Adipocyte (in vitro differentiated cells): ENCODE results near the gene TRPM3.
A peak's percentile ranks its signal among the peaks of the same experiment; 100 is the strongest.
"Not testable (repeated sequence)": the region's sequence is repeated elsewhere in the genome, so short reads cannot be mapped to it uniquely, and the experiment has no call there.

Experiments
- DNase-seq: peaks from one replicate; pipeline ENCODE4 v3.0.0-alpha.2; 2015; ENCODE audit warnings: low read depth
- H3K27me3 ChIP-seq: replicated peaks from 2 replicates; pipeline ENCODE4 v1.7.0; 2013; ENCODE audit warnings: mild to moderate bottlenecking, low read length, moderate library complexity; ENCODE audit not compliant: control insufficient read depth, insufficient read depth
- H3K36me3 ChIP-seq: 2 replicates; pipeline ENCODE4 v1.7.0; 2013; ENCODE audit warnings: low read length, mild to moderate bottlenecking, moderate library complexity; ENCODE audit not compliant: control insufficient read depth, insufficient read depth, severe bottlenecking
- H3K4me1 ChIP-seq: 2 replicates; pipeline ENCODE4 v1.7.0; 2013; ENCODE audit warnings: mild to moderate bottlenecking, low read length, moderate library complexity; ENCODE audit not compliant: control insufficient read depth, insufficient read depth
- H3K4me3 ChIP-seq: 2 replicates; pipeline ENCODE4 v1.7.0; 2013; ENCODE audit warnings: mild to moderate bottlenecking, low read length, moderate library complexity
- H3K9ac ChIP-seq: 2 replicates; pipeline ENCODE4 v1.7.0; 2013; ENCODE audit warnings: mild to moderate bottlenecking, low read length, moderate library complexity
- H3K9me3 ChIP-seq: 2 replicates; pipeline ENCODE4 v1.7.0; 2013; ENCODE audit warnings: mild to moderate bottlenecking, low read length, moderate library complexity; ENCODE audit not compliant: control insufficient read depth

TRPM3 gene

DNA sequence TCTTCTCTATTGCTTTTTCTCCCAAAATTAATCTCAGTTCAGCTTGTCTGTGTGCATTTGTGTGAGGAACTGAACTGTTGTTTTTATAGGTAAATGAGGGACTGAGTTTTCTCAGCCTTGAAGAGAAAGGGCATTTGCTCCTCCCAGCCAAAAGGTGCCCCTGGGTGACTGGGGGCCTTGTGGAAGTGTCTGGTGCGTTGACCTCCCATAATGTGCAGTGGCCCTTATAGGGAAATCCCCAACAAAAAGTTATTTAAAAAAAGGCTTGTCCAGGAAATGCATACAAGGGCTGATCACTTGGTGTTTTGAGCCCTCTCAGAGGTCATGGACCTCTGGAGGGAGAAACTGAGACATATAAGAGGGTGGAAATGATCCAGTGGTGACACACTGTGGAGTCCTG is 467.3 kb downstream of the TRPM3 start:
- Histone ChIP-seq H3K27me3 (no peaks in the 10 kb centered on the region), H3K4me3 (no peak overlapping the region), H3K9ac (no peak overlapping the region), H3K36me3 (no peaks in the 10 kb centered on the region), H3K9me3 (peaks cover 30% of the 10 kb centered on the region), H3K4me1 (no peaks in the 10 kb centered on the region)
- no peak for DNase-seq

DNA sequence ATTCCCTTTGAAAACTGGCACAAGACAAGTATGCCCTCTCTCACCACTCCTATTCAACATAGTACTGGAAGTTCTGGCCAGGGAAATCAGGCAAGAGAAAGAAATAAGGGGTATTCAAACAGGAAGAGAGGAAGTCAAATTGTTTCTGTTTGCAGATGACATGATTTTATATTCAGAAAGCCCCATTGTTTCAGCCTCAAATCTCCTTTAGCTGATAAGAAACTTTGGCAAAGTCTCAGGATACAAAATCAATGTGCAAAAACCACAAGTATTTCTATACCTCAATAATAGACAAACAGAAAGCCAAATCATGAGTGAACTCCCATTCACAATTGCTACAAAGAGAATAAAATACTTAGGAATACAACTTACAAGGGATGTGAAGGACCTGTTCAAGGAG is 476.8 kb downstream of the TRPM3 start:
- H3K9ac ChIP-seq, H3K4me1 ChIP-seq, H3K4me3 ChIP-seq, H3K36me3 ChIP-seq, H3K27me3 ChIP-seq, DNase-seq: not testable (repeated sequence)
- peaks cover 15% of the 10 kb centered on the region for H3K9me3 ChIP-seq

DNA sequence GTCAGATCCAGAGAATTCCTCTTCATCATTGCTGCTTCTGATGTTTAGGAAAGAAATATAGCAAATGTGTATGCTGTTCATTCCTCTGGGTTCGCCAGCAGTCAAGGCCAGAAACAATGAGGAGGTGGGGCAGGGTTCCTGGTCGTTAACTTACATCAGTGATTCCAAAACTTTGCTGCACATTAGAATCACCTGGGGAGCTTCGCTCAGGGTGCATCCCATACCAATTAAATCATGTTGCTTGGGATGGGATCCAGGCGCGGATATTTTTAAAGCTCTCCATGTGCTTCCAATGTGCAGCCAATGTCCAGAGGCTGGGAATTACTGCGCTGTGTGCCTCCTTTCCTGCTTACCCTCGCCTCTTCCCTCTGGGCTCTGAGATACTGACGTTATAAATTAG is 479.1 kb downstream of the TRPM3 start:
- Histone ChIP-seq H3K4me1 (peaks cover 3% of the 10 kb centered on the region), H3K4me3 (no peak overlapping the region), H3K36me3 (no peaks in the 10 kb centered on the region), H3K9me3 (no peaks in the 10 kb centered on the region), H3K9ac (no peak overlapping the region), H3K27me3 (no peaks in the 10 kb centered on the region)
- DNase-seq: no peak

DNA sequence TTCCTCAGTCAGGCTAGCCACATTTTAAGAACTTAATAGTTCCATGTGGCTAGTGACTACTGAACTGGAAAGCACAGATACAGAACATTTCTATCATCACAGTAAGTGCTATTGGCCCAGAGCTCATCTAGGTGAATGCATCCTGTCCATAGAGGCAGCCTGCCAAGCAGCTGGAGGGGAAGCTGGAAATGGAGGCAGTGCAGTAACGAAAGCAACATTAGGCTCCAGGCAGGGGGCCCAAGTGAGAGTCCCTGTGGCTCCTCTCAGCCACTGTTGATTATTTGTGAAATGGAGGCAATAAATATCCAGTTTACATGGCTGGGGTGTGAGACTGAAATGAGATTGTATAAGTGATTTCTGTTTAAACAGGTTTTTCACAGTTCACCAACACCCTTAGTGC is 479.8 kb downstream of the TRPM3 start:
- Histone ChIP-seq H3K4me3 (no peak overlapping the region), H3K4me1 (peaks cover 3% of the 10 kb centered on the region), H3K9me3 (no peaks in the 10 kb centered on the region), H3K27me3 (no peaks in the 10 kb centered on the region), H3K9ac (no peak overlapping the region), H3K36me3 (no peaks in the 10 kb centered on the region)
- DNase-seq: no peak

DNA sequence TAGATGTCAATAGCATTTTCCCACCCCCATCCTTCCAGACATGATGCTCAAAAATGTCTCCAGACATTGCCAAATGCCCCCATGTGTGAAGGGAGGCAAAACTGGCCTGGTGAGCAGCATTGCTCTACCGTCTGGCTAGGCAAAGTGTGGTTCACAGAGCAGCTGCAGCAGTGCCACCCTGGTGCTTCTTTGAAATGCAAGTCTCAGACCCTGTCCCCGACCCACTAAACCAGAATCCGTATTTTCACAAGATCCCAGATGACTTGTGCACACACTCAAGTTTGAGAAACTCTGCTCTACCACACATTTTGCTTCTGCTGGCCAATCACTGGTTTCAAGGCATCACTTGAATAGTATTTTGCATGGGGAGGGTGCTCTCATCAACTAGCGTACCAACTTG is 480.4 kb downstream of the TRPM3 start:
- Histone ChIP-seq H3K4me3 (no peak overlapping the region), H3K4me1 (peaks cover 3% of the 10 kb centered on the region), H3K9me3 (no peaks in the 10 kb centered on the region), H3K27me3 (no peaks in the 10 kb centered on the region), H3K9ac (no peak overlapping the region), H3K36me3 (no peaks in the 10 kb centered on the region)
- no peak for DNase-seq

DNA sequence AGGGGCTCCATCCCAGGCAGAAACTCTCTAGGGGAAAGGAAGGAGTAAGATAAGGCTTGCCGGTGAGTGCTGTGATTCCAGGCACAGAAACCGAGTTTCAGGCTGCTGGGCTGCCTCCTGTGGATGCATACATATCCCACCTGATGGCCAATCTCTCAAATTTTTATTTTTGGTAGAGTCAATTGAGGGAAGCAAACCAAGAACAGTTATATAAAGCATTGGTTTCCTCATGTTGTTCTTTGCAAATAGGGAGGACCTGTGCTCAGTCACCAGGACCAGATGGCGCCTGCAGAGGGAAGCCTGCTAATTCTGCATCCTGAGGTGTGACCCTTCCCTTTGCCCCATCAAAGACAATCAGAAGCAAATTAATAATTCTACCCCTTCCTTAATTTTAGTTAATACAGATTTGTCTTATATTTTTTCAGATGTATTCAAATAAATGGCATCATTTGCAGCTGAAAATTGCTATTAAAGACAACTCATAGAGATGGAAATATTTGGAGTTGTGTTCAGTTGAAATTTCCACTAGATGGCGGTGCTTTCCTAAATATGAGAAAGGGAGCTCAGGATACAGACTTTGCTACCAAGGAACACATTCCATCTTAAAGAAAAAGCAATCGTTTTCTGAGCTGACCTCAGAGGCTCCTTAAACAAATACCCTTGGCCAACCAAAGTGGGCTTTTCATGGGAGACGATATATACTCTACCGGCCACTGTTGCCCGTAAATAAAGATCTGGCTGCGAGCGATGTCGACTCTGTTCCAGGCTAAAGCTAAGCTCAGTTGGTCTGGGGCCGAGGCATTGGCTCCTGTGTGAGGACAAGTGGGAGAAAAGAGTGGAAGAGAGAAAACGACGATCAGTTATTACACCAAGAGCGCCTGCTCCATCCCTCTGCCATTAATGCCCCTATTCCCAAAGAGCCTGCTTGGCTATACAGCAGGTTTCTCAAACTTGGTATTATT is 481.3 kb downstream of the TRPM3 start:
- Histone ChIP-seq H3K4me1 (peaks cover 3% of the 10 kb centered on the region), H3K36me3 (no peaks in the 10 kb centered on the region), H3K9ac (peak overlapping the region; percentile 41), H3K9me3 (no peaks in the 10 kb centered on the region), H3K27me3 (no peaks in the 10 kb centered on the region), H3K4me3 (no peak overlapping the region)
- DNase-seq: peak; percentile 89

DNA sequence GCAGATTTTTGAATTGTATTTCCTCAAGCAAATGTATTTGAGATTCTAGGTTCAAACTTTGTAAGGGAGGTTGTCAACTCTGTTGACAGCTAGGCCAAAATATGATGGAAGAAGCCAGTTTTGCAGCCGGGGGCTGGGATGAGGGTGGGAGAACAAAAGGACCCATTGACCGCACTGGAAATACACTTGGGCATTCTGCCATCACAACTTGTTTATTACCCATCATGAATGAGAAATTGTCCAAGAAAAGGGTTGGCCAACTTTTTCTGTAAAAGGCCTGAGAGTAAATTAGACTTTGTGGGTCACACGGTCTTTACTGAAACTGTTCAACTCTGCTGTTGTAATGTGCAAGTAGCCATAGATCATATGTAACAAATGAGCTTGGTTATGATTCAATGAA is 485.6 kb downstream of the TRPM3 start:
- H3K4me3 ChIP-seq: no peak overlapping the region
- no peak for DNase-seq

DNA sequence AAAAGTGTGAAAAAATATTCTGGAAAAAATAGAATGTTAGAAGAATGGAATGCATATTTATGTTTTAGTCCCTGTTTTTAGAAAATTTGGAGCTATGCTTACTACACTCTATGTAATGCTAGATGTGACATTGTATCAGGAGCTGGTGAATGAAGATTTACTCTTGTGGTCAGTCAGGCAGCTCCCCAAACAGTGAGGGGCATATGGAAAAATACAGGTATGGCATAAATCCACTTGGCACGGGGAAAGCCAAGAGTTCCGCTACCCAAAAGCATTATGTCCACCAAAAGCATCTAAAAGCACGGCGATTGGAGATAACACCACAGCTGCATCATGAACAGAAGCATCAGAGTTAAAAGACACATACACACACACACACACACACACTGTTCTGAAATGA is 486.7 kb downstream of the TRPM3 start:
- DNase-seq: no peak
- no peaks in the 10 kb centered on the region for H3K36me3 ChIP-seq
- H3K4me3 ChIP-seq: no peak overlapping the region
- H3K9me3 ChIP-seq: no peaks in the 10 kb centered on the region
- no peaks in the 10 kb centered on the region for H3K27me3 ChIP-seq
- no peaks in the 10 kb centered on the region for H3K4me1 ChIP-seq
- H3K9ac ChIP-seq: no peak overlapping the region

More for the DNA sequence above, 485.6 kb downstream of the TRPM3 start:
- Histone ChIP-seq H3K27me3 (no peaks in the 10 kb centered on the region), H3K9me3 (no peaks in the 10 kb centered on the region), H3K36me3 (no peaks in the 10 kb centered on the region), H3K4me1 (peaks cover 3% of the 10 kb centered on the region), H3K9ac (no peak overlapping the region)

DNA sequence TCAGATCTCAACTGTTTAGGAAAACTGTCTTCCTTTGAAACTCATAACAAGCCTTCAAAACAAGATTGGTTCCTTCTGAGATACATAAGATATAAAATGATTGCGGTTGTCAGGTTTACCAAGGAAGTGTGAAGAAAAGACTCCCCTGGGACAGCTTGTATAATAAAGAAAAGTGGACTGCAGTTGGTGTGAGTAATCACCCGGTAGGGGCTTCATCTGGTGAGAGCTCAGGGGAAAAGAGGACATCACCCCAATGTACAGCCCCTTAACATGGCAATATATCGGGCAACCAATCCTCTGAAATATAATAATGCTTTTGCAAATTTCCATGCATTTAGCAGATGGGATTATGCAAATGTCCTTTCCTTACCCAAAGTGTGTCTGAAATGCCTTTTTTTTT is 490.4 kb downstream of the TRPM3 start:
- no peak overlapping the region for H3K4me3 ChIP-seq
- H3K27me3 ChIP-seq: no peaks in the 10 kb centered on the region
- no peaks in the 10 kb centered on the region for H3K4me1 ChIP-seq
- no peaks in the 10 kb centered on the region for H3K9me3 ChIP-seq
- no peak overlapping the region for H3K9ac ChIP-seq
- no peak for DNase-seq
- no peaks in the 10 kb centered on the region for H3K36me3 ChIP-seq

DNA sequence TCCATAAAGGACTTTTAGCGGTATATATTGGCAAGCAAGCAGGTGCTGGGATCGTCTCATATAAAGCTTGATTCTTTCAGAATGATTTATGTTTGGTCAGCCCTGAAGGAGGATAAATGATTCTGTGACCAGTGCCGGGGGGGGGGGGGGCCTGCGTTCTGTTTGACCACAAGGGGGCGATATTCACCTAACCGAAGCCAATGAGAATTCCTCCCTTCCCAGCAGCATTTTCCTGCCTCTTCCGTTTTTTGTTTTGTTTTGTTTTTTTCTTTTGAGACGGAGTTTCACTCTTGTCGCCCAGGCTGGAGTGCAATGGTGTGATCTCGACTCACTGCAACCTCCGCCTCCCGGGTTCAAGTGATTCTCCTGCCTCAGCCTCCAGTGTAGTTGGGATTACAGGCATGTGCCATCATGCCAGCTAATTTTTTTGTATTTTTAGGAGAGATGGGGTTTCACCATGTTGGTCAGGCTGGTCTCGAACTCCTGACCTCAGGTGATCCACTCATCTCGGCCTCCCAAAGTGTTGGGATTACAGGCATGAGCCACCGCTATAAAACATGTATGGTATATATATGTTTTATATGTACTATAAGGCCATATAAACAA is 492.2 kb downstream of the TRPM3 start:
- DNase-seq: peak; percentile 22
- not testable (repeated sequence) for H3K9me3 ChIP-seq, H3K4me3 ChIP-seq, H3K9ac ChIP-seq, H3K27me3 ChIP-seq, H3K4me1 ChIP-seq, H3K36me3 ChIP-seq

DNA sequence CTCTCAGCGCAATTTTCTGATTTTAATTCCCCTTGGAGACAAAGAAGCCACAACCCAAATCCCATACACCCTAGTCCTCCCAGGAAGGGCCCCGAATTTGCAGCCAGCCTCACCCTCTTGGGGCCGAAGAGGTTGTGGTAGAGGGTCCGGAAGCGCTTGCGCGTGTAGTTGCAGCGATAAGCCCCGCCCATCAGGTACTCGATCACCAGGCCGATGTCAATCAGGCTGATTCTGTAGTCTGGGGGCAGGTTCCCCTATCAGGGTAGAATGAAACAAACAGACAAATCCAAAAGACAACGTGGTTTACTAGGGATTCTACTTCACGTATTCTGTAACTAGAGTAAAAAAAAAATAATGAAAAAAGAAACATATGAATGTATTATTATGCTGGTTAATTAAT is 496.3 kb downstream of the TRPM3 start:
- H3K9me3 ChIP-seq: peaks cover 7% of the 10 kb centered on the region
- no peak overlapping the region for H3K9ac ChIP-seq
- no peaks in the 10 kb centered on the region for H3K36me3 ChIP-seq
- H3K4me3 ChIP-seq: no peak overlapping the region
- H3K27me3 ChIP-seq: no peaks in the 10 kb centered on the region
- no peak for DNase-seq
- H3K4me1 ChIP-seq: no peaks in the 10 kb centered on the region
